ENCODE data around the gene ATG12. TPM values are rescaled to one million over a fixed set of nuclear protein-coding genes. Genes with fewer than 3 reads are reported as not detected.

The ATG12 gene
- total and polyA plus RNA-seq, 4 donors = 14.8 to 43.1 (median 24.1) TPM

- DNase-seq (ENCODE audit: low spot score) = no peak
- H3K4me3 ChIP-seq (ENCODE audit: low read depth in 1 of 3, low read length in 3 of 3) = no peak overlapping the region
- no peaks in the 10 kb centered on the region for H3K36me3 ChIP-seq (ENCODE audit: control insufficient read depth in 4 of 4, insufficient read depth in 3 of 4, low read depth in 1 of 4, low read length in 3 of 4)
- peaks cover 0 to 6% (median under 1%) of the 10 kb centered on the region in 4 donors for H3K9me3 ChIP-seq (ENCODE audit: control insufficient read depth in 4 of 4, low read length in 3 of 4)
- no peak overlapping the region for H3K9ac ChIP-seq (ENCODE audit: low read depth in 1 of 2, low read length in 2 of 2)
- no peak for TF ChIP-seq ZBTB33 (IDR thresholded peaks at IDR 0.05)
- TF ChIP-seq TAF1 (conservative IDR thresholded peaks at IDR 0.05) = no peak
- no peak for TF ChIP-seq NR2F2 (IDR thresholded peaks at IDR 0.05)
- no peak for TF ChIP-seq FOXA1 (IDR thresholded peaks at IDR 0.05)
- no peak for TF ChIP-seq SP1 (IDR thresholded peaks at IDR 0.05)
- TF ChIP-seq ATF3 (IDR thresholded peaks at IDR 0.05) = no peak
- no peak for TF ChIP-seq HNF4A (conservative IDR thresholded peaks at IDR 0.05)
- TF ChIP-seq HNF4G (IDR thresholded peaks at IDR 0.05) = no peak
- no peak for TF ChIP-seq EGR1 (IDR thresholded peaks at IDR 0.05; ENCODE audit: low read depth in 2 of 2)
- TF ChIP-seq JUND (IDR thresholded peaks at IDR 0.05) = no peak
- no peak for TF ChIP-seq REST (IDR thresholded peaks at IDR 0.05)
- no peak for TF ChIP-seq GABPA (IDR thresholded peaks at IDR 0.05 in 1 of 2, conservative IDR thresholded peaks at IDR 0.05 in 1 of 2)
- no peaks in the 10 kb centered on the region for H3K27me3 ChIP-seq (ENCODE audit: control insufficient read depth in 4 of 4, insufficient read depth in 4 of 4, low read length in 3 of 4)
- H3K27ac ChIP-seq (ENCODE audit: low read depth in 1 of 2, low read length in 2 of 2) = no peak overlapping the region
- peaks cover 0 to 7% (median 2%) of the 10 kb centered on the region in 4 donors for H3K4me1 ChIP-seq (ENCODE audit: control insufficient read depth in 4 of 4, insufficient read depth in 4 of 4, low read length in 3 of 4)
These were observed 18.0 kb upstream of the ATG12 start for GRCh38 chr5:115859378-115859777.

GRCh38 chr5:115858396-115858795, 17.0 kb upstream of the ATG12 start:
- Histone ChIP-seq H3K9ac (ENCODE audit: low read depth in 1 of 2, low read length in 2 of 2) (no peak overlapping the region), H3K4me1 (ENCODE audit: control insufficient read depth in 4 of 4, insufficient read depth in 4 of 4, low read length in 3 of 4) (peaks cover 0 to 7% (median 2%) of the 10 kb centered on the region in 4 donors), H3K9me3 (ENCODE audit: control insufficient read depth in 4 of 4, low read length in 3 of 4) (no peaks in the 10 kb centered on the region), H3K27ac (ENCODE audit: low read depth in 1 of 2, low read length in 2 of 2) (no peak overlapping the region), H3K27me3 (ENCODE audit: control insufficient read depth in 4 of 4, insufficient read depth in 4 of 4, low read length in 3 of 4) (no peaks in the 10 kb centered on the region), H3K4me3 (ENCODE audit: low read depth in 1 of 3, low read length in 3 of 3) (no peak overlapping the region), H3K36me3 (ENCODE audit: control insufficient read depth in 4 of 4, insufficient read depth in 3 of 4, low read depth in 1 of 4, low read length in 3 of 4) (no peaks in the 10 kb centered on the region)
- no peak for DNase-seq (ENCODE audit: low spot score)
- TF ChIP-seq HNF4G (IDR thresholded peaks at IDR 0.05) = no peak
- TF ChIP-seq NR2F2 (IDR thresholded peaks at IDR 0.05) = no peak
- no peak for TF ChIP-seq FOXA2 (IDR thresholded peaks at IDR 0.05)
- TF ChIP-seq EGR1 (IDR thresholded peaks at IDR 0.05; ENCODE audit: low read depth in 2 of 2) = no peak
- TF ChIP-seq REST (IDR thresholded peaks at IDR 0.05) = no peak
- no peak for TF ChIP-seq YY1 (IDR thresholded peaks at IDR 0.05)
- TF ChIP-seq ATF3 (IDR thresholded peaks at IDR 0.05) = no peak
- no peak for TF ChIP-seq RXRA (IDR thresholded peaks at IDR 0.05)
- no peak for TF ChIP-seq RAD21 (IDR thresholded peaks at IDR 0.05)
- no peak for TF ChIP-seq MAX (IDR thresholded peaks at IDR 0.05)
- TF ChIP-seq JUND (IDR thresholded peaks at IDR 0.05) = no peak
- TF ChIP-seq TAF1 (conservative IDR thresholded peaks at IDR 0.05) = no peak
- no peak for TF ChIP-seq FOXA1 (IDR thresholded peaks at IDR 0.05)
- TF ChIP-seq ZBTB33 (IDR thresholded peaks at IDR 0.05) = no peak
- no peak for TF ChIP-seq GABPA (IDR thresholded peaks at IDR 0.05 in 1 of 2, conservative IDR thresholded peaks at IDR 0.05 in 1 of 2)
- 81% methylated on average over 3 of the region's 3 CpGs for WGBS

All from liver (tissue), 9 donors.